Measurements from ENCODE around the gene ONECUT3. TPM values are rescaled to one million over a fixed set of nuclear protein-coding genes. Genes with fewer than 3 reads are reported as not detected.
"Not testable (repeated sequence)": the region's sequence is repeated elsewhere in the genome, so short reads cannot be mapped to it uniquely, and the experiment has no call there.

The ONECUT3 gene
- total RNA-seq, 1 donor from 2014 or later: not detected

- DNase-seq (ENCODE audit: low spot score): no peak
- intact Hi-C loops (cut with micrococcal nuclease): no loop called here
- Mint-ChIP-seq H3K27ac (no peak overlapping the region), H3K4me1 (ENCODE audit: low read depth) (no peaks in the 10 kb centered on the region), H3K4me3 (ENCODE audit: low read depth) (no peak overlapping the region), H3K9me3 (peaks cover 4% of the 10 kb centered on the region), H3K27me3 (ENCODE audit: low read depth) (peaks cover 11% of the 10 kb centered on the region), H3K36me3 (ENCODE audit: low read depth) (no peaks in the 10 kb centered on the region)
Measured at GRCh38 chr19:1786668-1787067, 33.4 kb downstream of the ONECUT3 start.

GRCh38 chr19:1787116-1787515, 33.8 kb downstream of the ONECUT3 start:
- intact Hi-C loops (cut with micrococcal nuclease): no loop called here
- no peaks in the 10 kb centered on the region for H3K4me1 Mint-ChIP-seq (ENCODE audit: low read depth)
- no peaks in the 10 kb centered on the region for H3K36me3 Mint-ChIP-seq (ENCODE audit: low read depth)
- no peaks in the 10 kb centered on the region for H3K9me3 Mint-ChIP-seq
- H3K27ac Mint-ChIP-seq: no peak overlapping the region
- no peak overlapping the region for H3K4me3 Mint-ChIP-seq (ENCODE audit: low read depth)
- no peak for DNase-seq (ENCODE audit: low spot score)
- peaks cover 11% of the 10 kb centered on the region for H3K27me3 Mint-ChIP-seq (ENCODE audit: low read depth)

GRCh38 chr19:1789261-1790041, 36.1 kb downstream of the ONECUT3 start:
- Mint-ChIP-seq H3K9me3 (no peaks in the 10 kb centered on the region), H3K27me3 (ENCODE audit: low read depth) (peaks cover 4% of the 10 kb centered on the region), H3K4me1 (ENCODE audit: low read depth) (no peaks in the 10 kb centered on the region), H3K36me3 (ENCODE audit: low read depth) (no peaks in the 10 kb centered on the region), H3K4me3 (ENCODE audit: low read depth) (no peak overlapping the region), H3K27ac (no peak overlapping the region)
- intact Hi-C loops (cut with micrococcal nuclease): no loop called here
- DNase-seq (ENCODE audit: low spot score): no peak

- Mint-ChIP-seq H3K27ac (no peak overlapping the region), H3K4me1 (ENCODE audit: low read depth) (no peaks in the 10 kb centered on the region), H3K9me3 (no peaks in the 10 kb centered on the region), H3K27me3 (ENCODE audit: low read depth) (peaks cover 4% of the 10 kb centered on the region), H3K36me3 (ENCODE audit: low read depth) (no peaks in the 10 kb centered on the region), H3K4me3 (ENCODE audit: low read depth) (no peak overlapping the region)
- intact Hi-C loops (cut with micrococcal nuclease): no loop called here
- DNase-seq (ENCODE audit: low spot score): no peak
Measured at GRCh38 chr19:1790054-1790792, 36.9 kb downstream of the ONECUT3 start.

GRCh38 chr19:1791879-1792278, 38.6 kb downstream of the ONECUT3 start:
- intact Hi-C loops (cut with micrococcal nuclease): no loop called here
- no peaks in the 10 kb centered on the region for H3K36me3 Mint-ChIP-seq (ENCODE audit: low read depth)
- H3K27ac Mint-ChIP-seq: no peak overlapping the region
- H3K4me1 Mint-ChIP-seq (ENCODE audit: low read depth): peaks cover 3% of the 10 kb centered on the region
- no peak overlapping the region for H3K4me3 Mint-ChIP-seq (ENCODE audit: low read depth)
- no peaks in the 10 kb centered on the region for H3K9me3 Mint-ChIP-seq
- H3K27me3 Mint-ChIP-seq (ENCODE audit: low read depth): peaks cover 5% of the 10 kb centered on the region
- DNase-seq (ENCODE audit: low spot score): no peak

- intact Hi-C loops (cut with micrococcal nuclease): no loop called here
- DNase-seq (ENCODE audit: low spot score): no peak
- Mint-ChIP-seq H3K9me3 (no peaks in the 10 kb centered on the region), H3K4me1 (ENCODE audit: low read depth) (peaks cover 3% of the 10 kb centered on the region), H3K36me3 (ENCODE audit: low read depth) (no peaks in the 10 kb centered on the region), H3K27me3 (ENCODE audit: low read depth) (peaks cover 5% of the 10 kb centered on the region), H3K27ac (no peak overlapping the region), H3K4me3 (ENCODE audit: low read depth) (no peak overlapping the region)
Measured at GRCh38 chr19:1794424-1795172, 41.3 kb downstream of the ONECUT3 start.

GRCh38 chr19:1796395-1797142, 43.3 kb downstream of the ONECUT3 start:
- Mint-ChIP-seq H3K4me1 (ENCODE audit: low read depth) (peaks cover 3% of the 10 kb centered on the region), H3K27me3 (ENCODE audit: low read depth) (peaks cover 1% of the 10 kb centered on the region), H3K27ac (no peak overlapping the region), H3K9me3 (no peaks in the 10 kb centered on the region), H3K36me3 (ENCODE audit: low read depth) (peaks cover 6% of the 10 kb centered on the region), H3K4me3 (ENCODE audit: low read depth) (no peak overlapping the region)
- intact Hi-C loops (cut with micrococcal nuclease): no loop called here
- DNase-seq (ENCODE audit: low spot score): no peak

- H3K27me3 Mint-ChIP-seq (ENCODE audit: low read depth); H3K9me3 Mint-ChIP-seq; H3K36me3 Mint-ChIP-seq (ENCODE audit: low read depth); H3K4me1 Mint-ChIP-seq (ENCODE audit: low read depth); DNase-seq (ENCODE audit: low spot score); intact Hi-C loops (cut with micrococcal nuclease); H3K4me3 Mint-ChIP-seq (ENCODE audit: low read depth); H3K27ac Mint-ChIP-seq: not testable (repeated sequence)
Measured at GRCh38 chr19:1797313-1797712, 44.0 kb downstream of the ONECUT3 start.

GRCh38 chr19:1799695-1800342, 46.5 kb downstream of the ONECUT3 start:
- Mint-ChIP-seq H3K4me3 (ENCODE audit: low read depth) (no peak overlapping the region), H3K4me1 (ENCODE audit: low read depth) (peaks cover 5% of the 10 kb centered on the region), H3K9me3 (no peaks in the 10 kb centered on the region), H3K27me3 (ENCODE audit: low read depth) (peaks cover 1% of the 10 kb centered on the region), H3K36me3 (ENCODE audit: low read depth) (peaks cover 19% of the 10 kb centered on the region), H3K27ac (no peak overlapping the region)
- intact Hi-C loops (cut with micrococcal nuclease): no loop called here
- no peak for DNase-seq (ENCODE audit: low spot score)

GRCh38 chr19:1804858-1805257, 51.6 kb downstream of the ONECUT3 start:
- H3K4me3 Mint-ChIP-seq (ENCODE audit: low read depth): no peak overlapping the region
- DNase-seq (ENCODE audit: low spot score): no peak
- intact Hi-C loops (cut with micrococcal nuclease): no loop called here
- H3K9me3 Mint-ChIP-seq: no peaks in the 10 kb centered on the region
- H3K27ac Mint-ChIP-seq: no peak overlapping the region
- H3K36me3 Mint-ChIP-seq (ENCODE audit: low read depth): peaks cover 21% of the 10 kb centered on the region
- H3K4me1 Mint-ChIP-seq (ENCODE audit: low read depth): peaks cover 1% of the 10 kb centered on the region
- no peaks in the 10 kb centered on the region for H3K27me3 Mint-ChIP-seq (ENCODE audit: low read depth)

GRCh38 chr19:1805401-1806183, 52.3 kb downstream of the ONECUT3 start:
- Mint-ChIP-seq H3K4me3 (ENCODE audit: low read depth) (no peak overlapping the region), H3K36me3 (ENCODE audit: low read depth) (peaks cover 16% of the 10 kb centered on the region), H3K27ac (no peak overlapping the region), H3K9me3 (no peaks in the 10 kb centered on the region), H3K4me1 (ENCODE audit: low read depth) (peaks cover 1% of the 10 kb centered on the region), H3K27me3 (ENCODE audit: low read depth) (no peaks in the 10 kb centered on the region)
- DNase-seq (ENCODE audit: low spot score): no peak
- intact Hi-C loops (cut with micrococcal nuclease): no loop called here

Measured in activated T-helper 2 cell treated with anti-CD3 and anti-CD28 coated beads, Interferon-gamma antibody, Interleukin-2, Interleukin-4, amounts not matched to agents 10 μg/mL and 5 μg/mL and 100 μg/mL, durations not matched to agents 14 hours and 24 hours and 36 hours (primary cell).